K562 (cell line): Measurements from ENCODE around the gene BSPRY. TPM values are rescaled to one million over a fixed set of nuclear protein-coding genes. Genes with fewer than 3 reads are reported as not detected.

Experiments
- polyA plus RNA-seq, 8 experiments: library from polyadenylated mRNA; depleted of rRNA in 4 of 8; stranded (reverse) in 5 of 8; unstranded in 3 of 8; fragments of >200 nt; fragmentation: Nextera tagmentation in 2 of 8; fragmentation: Illumina TruSeq in 1 of 8; extraction: Ambion mirVana in 2 of 8; extraction: Trizol in 1 of 8; gene quantifications; 2 replicates each; pipeline versions ENCODE4 v1.2.1 to v1.2.3, GENCODE V29; 2011 to 2014; ENCODE audit warnings: inconsistent platforms in 1 of 8, missing spikeins in 1 of 8
- total RNA-seq, 7 experiments: library from RNA; depleted of rRNA in 6 of 7; stranded (reverse); fragments of >200 nt in 6 of 7; fragmentation: Illumina TruSeq in 2 of 7; extraction: Trizol in 2 of 7; gene quantifications; 2 replicates each; pipeline versions ENCODE4 v1.2.1 to v1.2.3, GENCODE V29; 2011 to 2021; ENCODE audit warnings: low replicate concordance in 1 of 7
- TF ChIP-seq, protein P1 (sequence below): fragments of 150-350 bp; conservative IDR thresholded peaks from 2 replicates; pipeline ENCODE4 v1.6.1; 2014; ENCODE audit warnings: low read length
- TF ChIP-seq, protein P2 (sequence below): sonication (generic); formaldehyde crosslinking; IDR thresholded peaks from 2 replicates; pipeline ENCODE4 v1.8.0; 2023; ENCODE audit warnings: missing genetic modification reagents, mild to moderate bottlenecking, borderline replicate concordance

BSPRY gene
- total and polyA plus RNA-seq, 9 of the 15 experiments (the other 6 are each of a cell fraction or from before 2014, with no cell fraction given) = 0.07 to 0.67 (median 0.18) TPM

DNA sequence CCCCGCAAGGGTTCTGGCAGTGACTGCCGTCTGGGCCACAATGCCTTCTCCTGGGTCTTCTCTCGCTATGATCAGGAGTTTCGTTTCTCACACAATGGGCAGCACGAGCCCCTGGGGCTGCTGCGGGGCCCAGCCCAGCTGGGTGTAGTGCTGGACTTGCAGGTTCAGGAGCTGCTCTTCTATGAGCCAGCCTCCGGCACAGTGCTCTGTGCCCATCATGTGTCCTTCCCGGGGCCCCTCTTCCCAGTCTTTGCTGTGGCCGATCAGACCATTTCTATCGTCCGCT is 20.5 kb downstream of the BSPRY start (continued):
- TF ChIP-seq, protein P1, sequence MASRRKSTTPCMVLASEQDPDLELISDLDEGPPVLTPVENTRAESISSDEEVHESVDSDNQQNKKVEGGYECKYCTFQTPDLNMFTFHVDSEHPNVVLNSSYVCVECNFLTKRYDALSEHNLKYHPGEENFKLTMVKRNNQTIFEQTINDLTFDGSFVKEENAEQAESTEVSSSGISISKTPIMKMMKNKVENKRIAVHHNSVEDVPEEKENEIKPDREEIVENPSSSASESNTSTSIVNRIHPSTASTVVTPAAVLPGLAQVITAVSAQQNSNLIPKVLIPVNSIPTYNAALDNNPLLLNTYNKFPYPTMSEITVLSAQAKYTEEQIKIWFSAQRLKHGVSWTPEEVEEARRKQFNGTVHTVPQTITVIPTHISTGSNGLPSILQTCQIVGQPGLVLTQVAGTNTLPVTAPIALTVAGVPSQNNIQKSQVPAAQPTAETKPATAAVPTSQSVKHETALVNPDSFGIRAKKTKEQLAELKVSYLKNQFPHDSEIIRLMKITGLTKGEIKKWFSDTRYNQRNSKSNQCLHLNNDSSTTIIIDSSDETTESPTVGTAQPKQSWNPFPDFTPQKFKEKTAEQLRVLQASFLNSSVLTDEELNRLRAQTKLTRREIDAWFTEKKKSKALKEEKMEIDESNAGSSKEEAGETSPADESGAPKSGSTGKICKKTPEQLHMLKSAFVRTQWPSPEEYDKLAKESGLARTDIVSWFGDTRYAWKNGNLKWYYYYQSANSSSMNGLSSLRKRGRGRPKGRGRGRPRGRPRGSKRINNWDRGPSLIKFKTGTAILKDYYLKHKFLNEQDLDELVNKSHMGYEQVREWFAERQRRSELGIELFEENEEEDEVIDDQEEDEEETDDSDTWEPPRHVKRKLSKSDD = no peak
- TF ChIP-seq, protein P2, sequence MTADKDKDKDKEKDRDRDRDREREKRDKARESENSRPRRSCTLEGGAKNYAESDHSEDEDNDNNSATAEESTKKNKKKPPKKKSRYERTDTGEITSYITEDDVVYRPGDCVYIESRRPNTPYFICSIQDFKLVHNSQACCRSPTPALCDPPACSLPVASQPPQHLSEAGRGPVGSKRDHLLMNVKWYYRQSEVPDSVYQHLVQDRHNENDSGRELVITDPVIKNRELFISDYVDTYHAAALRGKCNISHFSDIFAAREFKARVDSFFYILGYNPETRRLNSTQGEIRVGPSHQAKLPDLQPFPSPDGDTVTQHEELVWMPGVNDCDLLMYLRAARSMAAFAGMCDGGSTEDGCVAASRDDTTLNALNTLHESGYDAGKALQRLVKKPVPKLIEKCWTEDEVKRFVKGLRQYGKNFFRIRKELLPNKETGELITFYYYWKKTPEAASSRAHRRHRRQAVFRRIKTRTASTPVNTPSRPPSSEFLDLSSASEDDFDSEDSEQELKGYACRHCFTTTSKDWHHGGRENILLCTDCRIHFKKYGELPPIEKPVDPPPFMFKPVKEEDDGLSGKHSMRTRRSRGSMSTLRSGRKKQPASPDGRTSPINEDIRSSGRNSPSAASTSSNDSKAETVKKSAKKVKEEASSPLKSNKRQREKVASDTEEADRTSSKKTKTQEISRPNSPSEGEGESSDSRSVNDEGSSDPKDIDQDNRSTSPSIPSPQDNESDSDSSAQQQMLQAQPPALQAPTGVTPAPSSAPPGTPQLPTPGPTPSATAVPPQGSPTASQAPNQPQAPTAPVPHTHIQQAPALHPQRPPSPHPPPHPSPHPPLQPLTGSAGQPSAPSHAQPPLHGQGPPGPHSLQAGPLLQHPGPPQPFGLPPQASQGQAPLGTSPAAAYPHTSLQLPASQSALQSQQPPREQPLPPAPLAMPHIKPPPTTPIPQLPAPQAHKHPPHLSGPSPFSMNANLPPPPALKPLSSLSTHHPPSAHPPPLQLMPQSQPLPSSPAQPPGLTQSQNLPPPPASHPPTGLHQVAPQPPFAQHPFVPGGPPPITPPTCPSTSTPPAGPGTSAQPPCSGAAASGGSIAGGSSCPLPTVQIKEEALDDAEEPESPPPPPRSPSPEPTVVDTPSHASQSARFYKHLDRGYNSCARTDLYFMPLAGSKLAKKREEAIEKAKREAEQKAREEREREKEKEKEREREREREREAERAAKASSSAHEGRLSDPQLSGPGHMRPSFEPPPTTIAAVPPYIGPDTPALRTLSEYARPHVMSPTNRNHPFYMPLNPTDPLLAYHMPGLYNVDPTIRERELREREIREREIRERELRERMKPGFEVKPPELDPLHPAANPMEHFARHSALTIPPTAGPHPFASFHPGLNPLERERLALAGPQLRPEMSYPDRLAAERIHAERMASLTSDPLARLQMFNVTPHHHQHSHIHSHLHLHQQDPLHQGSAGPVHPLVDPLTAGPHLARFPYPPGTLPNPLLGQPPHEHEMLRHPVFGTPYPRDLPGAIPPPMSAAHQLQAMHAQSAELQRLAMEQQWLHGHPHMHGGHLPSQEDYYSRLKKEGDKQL (CRISPR knock-in tag) = no peak
- TF ChIP-seq, all 486 proteins: peak for 0
